Measurements from ENCODE around the gene TLE3.

TLE3 gene

DNA sequence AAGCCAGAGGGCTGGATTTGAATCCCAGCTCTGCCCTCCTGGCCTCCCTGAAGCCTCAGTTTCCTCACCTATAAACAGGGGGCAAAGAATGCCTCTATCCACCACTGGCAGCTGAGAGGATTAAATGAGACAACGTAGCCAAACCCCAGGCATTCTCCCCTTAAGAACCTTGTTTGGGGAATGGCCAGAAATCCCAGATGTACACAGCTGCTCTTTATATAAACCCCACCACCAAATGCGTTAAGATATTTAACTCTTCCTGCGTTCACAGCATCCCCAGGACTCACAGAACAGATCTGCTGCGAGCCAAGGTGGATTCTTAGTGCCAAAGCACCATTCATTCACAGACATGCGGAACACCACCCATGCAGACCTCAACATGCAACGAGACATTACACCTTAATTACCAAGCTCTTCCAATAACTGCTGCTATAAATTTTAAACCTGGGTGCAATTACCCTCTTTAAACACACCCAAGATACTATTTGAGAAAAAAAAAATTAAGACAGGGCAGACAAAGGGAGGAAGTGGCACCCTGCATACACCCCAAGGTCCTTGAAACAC, 5.2 kb downstream of the TLE3 start:
- H3K27ac ChIP-seq: peak overlapping the region; percentile 86
- no peak for DNase-seq (ENCODE audit: low spot score)
- ChIA-PET CTCF (interaction anchor here (0.7 kb wide), 1 partner anchor 732 kb away, joined by 3 read pairs; no protein-coding TSS in a partner anchor), POLR2A (ENCODE audit: low non-redundant PET) (no interaction called here)
- TF ChIP-seq CTCF (conservative IDR thresholded peaks at IDR 0.05; ENCODE audit: low read depth): no peak

GRCh38 chr15:70091726-70092463, 5.8 kb downstream of the TLE3 start:
- ChIA-PET CTCF (interaction anchor here (0.7 to 1.2 kb wide), 2 partner anchors 12 to 733 kb away, joined by 3 read pairs; no protein-coding TSS in a partner anchor), POLR2A (ENCODE audit: low non-redundant PET) (no interaction called here)
- no peak for TF ChIP-seq CTCF (conservative IDR thresholded peaks at IDR 0.05; ENCODE audit: low read depth)
- DNase-seq (ENCODE audit: low spot score): peak; percentile 47
- peak overlapping the region; percentile 86 for H3K27ac ChIP-seq

- TF ChIP-seq CTCF (conservative IDR thresholded peaks at IDR 0.05; ENCODE audit: low read depth): no peak
- H3K27ac ChIP-seq: peak overlapping the region; percentile 86
- CTCF ChIA-PET: interaction anchor here (0.6 to 1.2 kb wide), 2 partner anchors 11 to 407 kb away, joined by 3 read pairs; no protein-coding TSS in a partner anchor
- no peak for DNase-seq (ENCODE audit: low spot score)
- POLR2A ChIA-PET (ENCODE audit: low non-redundant PET): no interaction called here
These were observed 7.1 kb downstream of the TLE3 start for GRCh38 chr15:70090436-70091296.

DNA sequence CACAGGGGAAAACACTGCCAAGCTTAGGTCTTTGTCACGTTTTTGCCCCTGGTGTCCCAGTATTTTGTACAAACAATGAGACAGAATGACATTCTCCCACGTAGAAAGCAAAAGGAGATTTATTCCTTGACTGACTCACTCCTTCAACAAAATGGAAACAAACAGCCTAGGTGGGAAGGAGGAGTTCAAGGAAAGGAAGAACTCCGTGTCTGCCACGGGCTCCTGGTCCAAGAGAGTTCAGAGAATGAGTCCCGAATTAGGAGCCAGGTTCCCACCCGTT, 8.1 kb downstream of the TLE3 start:
- POLR2A ChIA-PET (ENCODE audit: low non-redundant PET): no interaction called here
- TF ChIP-seq CTCF (conservative IDR thresholded peaks at IDR 0.05; ENCODE audit: low read depth): no peak
- no peak overlapping the region for H3K27ac ChIP-seq
- no peak for DNase-seq (ENCODE audit: low spot score)
- CTCF ChIA-PET: no interaction called here

DNA sequence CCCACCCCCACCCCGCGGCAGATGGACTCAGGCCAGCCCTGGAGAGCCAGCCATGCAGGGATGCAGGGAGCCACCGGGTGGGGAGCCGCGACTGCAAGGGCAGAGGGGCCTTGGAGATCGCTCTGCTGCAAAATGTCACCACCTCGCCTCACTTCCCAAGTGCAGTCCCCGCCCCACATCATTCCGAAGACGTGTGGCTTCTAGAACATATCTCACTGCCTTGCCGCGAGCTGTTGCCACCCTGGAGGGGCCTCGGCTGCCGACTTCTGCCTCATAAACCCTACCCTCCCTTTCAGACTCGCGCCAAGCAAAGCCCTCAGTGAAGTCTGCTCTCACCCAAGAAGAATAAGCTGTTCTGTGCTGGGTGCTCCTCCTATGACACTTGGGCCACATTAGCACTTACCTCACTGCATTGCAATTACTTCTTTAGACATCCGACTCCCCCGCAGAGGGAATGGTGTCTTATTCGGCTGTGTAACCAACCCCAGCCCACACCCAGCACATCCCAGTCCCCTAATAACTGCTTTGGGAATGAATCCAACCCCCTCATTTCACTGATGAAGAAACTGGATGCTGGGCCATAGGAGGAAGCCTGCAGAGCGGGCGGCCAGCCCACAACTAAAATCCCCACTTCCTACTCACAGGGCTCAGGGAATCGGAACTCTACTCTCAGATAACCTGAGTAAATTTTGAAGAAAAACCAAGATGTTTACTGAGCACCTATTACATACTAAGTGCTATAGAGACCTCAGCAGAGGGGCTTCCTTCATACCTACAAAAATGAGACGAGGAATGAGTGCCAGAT, 8.6 kb downstream of the TLE3 start:
- CTCF ChIA-PET: no interaction called here
- H3K27ac ChIP-seq: no peak overlapping the region

More for the DNA sequence above, 8.6 kb downstream of the TLE3 start:
- POLR2A ChIA-PET (ENCODE audit: low non-redundant PET): no interaction called here
- no peak for DNase-seq (ENCODE audit: low spot score)
- TF ChIP-seq CTCF (conservative IDR thresholded peaks at IDR 0.05; ENCODE audit: low read depth): no peak

All from RWPE1 (cell line).